Breast epithelium (tissue), 3 donors: Measurements from ENCODE around the gene CD300LF.

Experiments used
- CTCF ChIP-seq, 3 donors: fragments of 450-650 bp; IDR thresholded peaks; one replicate each; pipeline ENCODE4 v1.5.1; 2016 to 2017; ENCODE audit warnings: antibody characterized with exemption in 3 of 3, mild to moderate bottlenecking in 3 of 3, moderate library complexity in 3 of 3
- POLR2AphosphoS5 ChIP-seq, 3 donors: sonication (generic); formaldehyde crosslinking; IDR thresholded peaks; one replicate each; pipeline ENCODE4 v1.6.1; 2017; ENCODE audit warnings: antibody characterized with exemption in 3 of 3

GRCh38 chr17:74743755-74744154 is 31.0 kb upstream of the CD300LF start:
- TF ChIP-seq POLR2AphosphoS5 (IDR thresholded peaks at IDR 0.05): no peak
- TF ChIP-seq CTCF (IDR thresholded peaks at IDR 0.05): no peak
